Muscle of arm (tissue), 12 donors: ENCODE measurements around the gene OOSP2. TPM values are rescaled to one million over a fixed set of nuclear protein-coding genes. Genes with fewer than 3 reads are reported as not detected.

ENCODE experiments used
- DNase-seq: peaks from one replicate; pipeline ENCODE4 v3.0.0-alpha.2; 2013
- polyA plus RNA-seq, 12 donors: library from polyadenylated mRNA; unstranded; fragments of 120-200 nt; gene quantifications; one replicate each; pipeline ENCODE4 v1.2.1, GENCODE V29; 2013; ENCODE audit not compliant: insufficient read length in 12 of 12

OOSP2 gene
- polyA plus RNA-seq, 12 donors: not detected

GRCh38 chr11:60078745-60079144 lies 38.5 kb downstream of the OOSP2 start:
- no peak for DNase-seq

GRCh38 chr11:60080535-60080934 lies 40.3 kb downstream of the OOSP2 start:
- no peak for DNase-seq

GRCh38 chr11:60084631-60085273 lies 44.5 kb downstream of the OOSP2 start:
- no peak for DNase-seq

- DNase-seq: no peak
These were observed 45.7 kb downstream of the OOSP2 start for GRCh38 chr11:60085909-60086308.

GRCh38 chr11:60087239-60087638 lies 47.0 kb downstream of the OOSP2 start:
- DNase-seq: no peak

- DNase-seq: no peak
These were observed 48.2 kb downstream of the OOSP2 start, which contains the start of gene MS4A2 for GRCh38 chr11:60088364-60088763. TSS of gene MS4A2 (plus strand) at chr11:60088664. CDS start at chr11:60088766, 102 bp downstream.

GRCh38 chr11:60095477-60096120 lies 55.4 kb downstream of the OOSP2 start:
- DNase-seq: no peak

GRCh38 chr11:60097189-60097588 lies 57.0 kb downstream of the OOSP2 start:
- no peak for DNase-seq

Other genes with a start within 250 kb of the OOSP2 start
- 10 to 100 TPM in 11 of 12 donors, not detected in 1; 31.7 to 43.4 (median 35.5) TPM for gene MRPL16, start 229.6 kb upstream of the OOSP2 start, polyA plus RNA-seq
- gene CBLIF, start 194.9 kb upstream of the OOSP2 start, polyA plus RNA-seq: under 1 TPM in 1 of 12 donors, not detected in 11; 0.45 TPM
- gene TCN1, start 173.9 kb upstream of the OOSP2 start, polyA plus RNA-seq: under 1 TPM in 2 of 12 donors, not detected in 10; 0.36 to 0.43 TPM
- gene OOSP3, start 161.6 kb upstream of the OOSP2 start, polyA plus RNA-seq: not detected
- not detected for gene OOSP1, start 102.0 kb upstream of the OOSP2 start, polyA plus RNA-seq
- not detected for gene OOSP4A, start 76.4 kb upstream of the OOSP2 start, polyA plus RNA-seq
- gene OOSP4B, start 23.2 kb upstream of the OOSP2 start, polyA plus RNA-seq: not detected
- 1 to 10 TPM in 2 of 12 donors, under 1 TPM in 8, not detected in 2; 0.38 to 4.7 (median 0.55) TPM for gene MS4A3, start 16.3 kb downstream of the OOSP2 start, polyA plus RNA-seq
- gene MS4A2, start 48.3 kb downstream of the OOSP2 start, polyA plus RNA-seq: under 1 TPM in 9 of 12 donors, not detected in 3; 0.07 to 0.85 (median 0.41) TPM
- 10 to 100 TPM in 11 of 12 donors, not detected in 1; 12.5 to 37.5 (median 26.6) TPM for gene MS4A6A, start 142.7 kb downstream of the OOSP2 start, polyA plus RNA-seq
- gene MS4A4E, start 202.7 kb downstream of the OOSP2 start, polyA plus RNA-seq: 1 to 10 TPM in 8 of 12 donors, under 1 TPM in 2, not detected in 2; 0.76 to 2.6 (median 1.4) TPM
- gene MS4A4A, start 240.3 kb downstream of the OOSP2 start, polyA plus RNA-seq: 10 to 100 TPM in 7 of 12 donors, 1 to 10 TPM in 3, not detected in 2; 5.6 to 18.5 (median 13.1) TPM